Dendritic cell treated with granulocyte-macrophage colony-stimulating factor and Interleukin-4, amounts not matched to agents 40 ng/mL and 50 ng/mL, for 4 days (primary cell): ENCODE results near the gene LIPI.
"Not testable (repeated sequence)": the region's sequence is repeated elsewhere in the genome, so short reads cannot be mapped to it uniquely, and the experiment has no call there.

Experiments used
- H3K27ac Mint-ChIP-seq: one replicate; pipeline ENCODE4 v1.8.0; 2022; ENCODE audit warnings: mild to moderate bottlenecking, mixed read lengths
- H3K27me3 Mint-ChIP-seq: one replicate; pipeline ENCODE4 v1.8.0; 2022; ENCODE audit warnings: mild to moderate bottlenecking, mixed read lengths
- H3K36me3 Mint-ChIP-seq: one replicate; pipeline ENCODE4 v1.8.0; 2022; ENCODE audit warnings: low read depth, mixed read lengths
- H3K4me1 Mint-ChIP-seq: one replicate; pipeline ENCODE4 v1.8.0; 2022; ENCODE audit warnings: low read depth, mixed read lengths
- H3K4me3 Mint-ChIP-seq: one replicate; pipeline ENCODE4 v1.8.0; 2022; ENCODE audit warnings: mild to moderate bottlenecking, moderate library complexity, mixed read lengths
- H3K9me3 Mint-ChIP-seq: one replicate; pipeline ENCODE4 v1.8.0; 2022; ENCODE audit warnings: mixed read lengths
- intact Hi-C: fragments of 100-400 bp; cut with micrococcal nuclease; formaldehyde crosslinking; loops from one replicate; pipeline ENCODE4 v1.15.0; 2022

Gene LIPI

DNA sequence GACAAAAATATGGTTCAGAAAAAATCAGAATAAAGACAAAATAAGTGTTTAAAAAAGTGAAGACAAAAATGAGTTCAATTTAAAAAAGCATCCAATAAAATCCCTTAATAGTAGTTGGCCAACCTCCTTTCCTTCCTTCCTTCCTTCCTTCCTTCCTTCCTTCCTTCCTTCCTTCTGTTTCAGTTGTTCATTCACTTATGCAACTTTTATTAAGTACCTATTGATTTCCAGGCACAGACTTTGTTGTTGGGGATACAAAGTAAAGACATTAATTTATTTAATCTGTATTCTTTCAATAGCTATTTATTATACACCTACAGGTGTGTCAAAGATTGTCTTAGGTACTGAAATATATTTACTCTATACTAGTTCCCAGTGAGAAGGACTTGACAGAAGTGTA, 2.4 kb upstream of the LIPI start:
- no peak overlapping the region for H3K4me3 Mint-ChIP-seq
- intact Hi-C loops = no loop called here
- no peak overlapping the region for H3K27ac Mint-ChIP-seq
- H3K36me3 Mint-ChIP-seq = no peaks in the 10 kb centered on the region
- peaks cover 13% of the 10 kb centered on the region for H3K27me3 Mint-ChIP-seq
- no peaks in the 10 kb centered on the region for H3K4me1 Mint-ChIP-seq
- H3K9me3 Mint-ChIP-seq = no peaks in the 10 kb centered on the region

DNA sequence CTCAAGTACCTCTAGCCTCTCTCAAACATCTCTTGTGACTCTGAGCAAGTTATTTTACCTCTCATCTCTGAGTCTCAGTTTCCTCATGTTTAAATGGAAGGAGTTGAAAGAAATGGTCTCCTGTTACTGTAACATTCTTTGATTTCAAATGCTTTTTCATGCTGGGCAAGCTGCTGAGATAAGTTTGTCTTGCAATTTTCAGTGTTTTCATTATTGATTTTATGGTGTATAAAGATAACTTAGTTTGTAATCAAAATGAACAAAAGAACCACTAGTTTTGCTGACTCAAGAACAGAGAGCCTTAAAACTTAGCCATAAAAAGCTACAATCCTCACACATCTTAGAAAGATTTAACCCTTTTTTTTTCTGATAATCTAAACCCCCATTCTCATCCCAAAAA, 4.5 kb downstream of the LIPI start:
- H3K27me3 Mint-ChIP-seq = peaks cover 3% of the 10 kb centered on the region
- H3K36me3 Mint-ChIP-seq = no peaks in the 10 kb centered on the region

DNA sequence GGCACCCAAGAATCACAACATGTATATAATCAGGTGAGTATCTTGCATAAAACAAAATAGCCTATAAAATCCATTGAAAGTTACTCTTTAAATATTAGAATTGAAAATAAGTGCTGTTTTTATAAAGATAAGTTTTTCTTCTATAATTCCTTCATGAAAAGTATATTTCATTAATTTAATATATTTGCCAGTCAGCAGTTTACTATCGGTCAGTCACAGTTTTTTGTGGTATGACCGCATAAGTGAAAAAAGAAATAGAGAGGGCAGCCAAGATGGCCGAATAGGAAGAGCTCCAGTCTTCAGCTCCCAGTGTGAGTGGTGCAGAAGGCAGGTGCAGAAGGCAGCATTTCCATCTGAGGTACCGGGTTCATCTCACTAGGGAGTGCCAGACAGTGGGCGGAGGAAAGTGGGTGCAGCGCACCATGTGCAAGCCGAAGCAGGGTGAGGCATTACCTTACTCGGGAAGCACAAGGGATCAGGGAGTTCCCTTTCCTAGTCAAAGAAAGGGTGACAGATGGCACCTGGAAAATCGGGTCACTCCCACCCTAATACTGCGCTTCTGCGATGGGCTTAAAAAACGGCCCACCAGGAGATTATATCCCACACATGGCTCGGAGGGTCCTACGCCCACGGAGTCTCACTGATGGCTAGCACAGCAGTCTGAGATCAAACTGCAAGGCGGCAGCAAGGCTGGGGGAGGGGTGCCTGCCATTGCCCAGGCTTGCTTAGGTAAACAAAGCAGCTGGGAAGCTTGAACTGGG, 44.1 kb downstream of the LIPI start:
- H3K4me3 Mint-ChIP-seq, intact Hi-C loops, H3K27ac Mint-ChIP-seq, H3K4me1 Mint-ChIP-seq, H3K36me3 Mint-ChIP-seq, H3K27me3 Mint-ChIP-seq: not testable (repeated sequence)
- H3K9me3 Mint-ChIP-seq = peaks cover 21% of the 10 kb centered on the region

More for the DNA sequence above, 4.5 kb downstream of the LIPI start:
- Mint-ChIP-seq H3K4me1 (no peaks in the 10 kb centered on the region), H3K27ac (no peak overlapping the region), H3K4me3 (no peak overlapping the region), H3K9me3 (peaks cover 2% of the 10 kb centered on the region)
- intact Hi-C loops = no loop called here

DNA sequence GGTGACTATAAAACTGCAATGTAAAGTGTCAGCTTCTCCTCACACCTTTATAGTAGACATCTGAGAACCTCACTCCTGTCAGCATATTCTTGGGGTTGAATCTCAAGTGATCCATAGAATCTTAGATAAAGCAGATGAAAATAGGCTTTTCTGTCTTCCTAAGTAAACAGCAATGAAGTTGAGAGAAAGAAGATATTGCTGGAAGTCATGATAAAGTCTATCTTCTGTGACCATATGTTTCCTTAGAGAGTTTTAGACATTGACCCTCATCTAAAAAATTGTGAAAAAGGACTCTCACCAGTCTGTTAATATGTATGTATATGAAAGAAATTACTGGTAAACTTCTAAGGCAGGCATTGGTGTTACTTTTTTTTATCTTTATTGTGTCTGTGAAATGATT, 66.8 kb downstream of the LIPI start:
- intact Hi-C loops = no loop called here
- no peaks in the 10 kb centered on the region for H3K36me3 Mint-ChIP-seq
- no peak overlapping the region for H3K4me3 Mint-ChIP-seq
- no peaks in the 10 kb centered on the region for H3K9me3 Mint-ChIP-seq
- no peaks in the 10 kb centered on the region for H3K27me3 Mint-ChIP-seq
- H3K4me1 Mint-ChIP-seq = no peaks in the 10 kb centered on the region
- H3K27ac Mint-ChIP-seq = no peak overlapping the region

DNA sequence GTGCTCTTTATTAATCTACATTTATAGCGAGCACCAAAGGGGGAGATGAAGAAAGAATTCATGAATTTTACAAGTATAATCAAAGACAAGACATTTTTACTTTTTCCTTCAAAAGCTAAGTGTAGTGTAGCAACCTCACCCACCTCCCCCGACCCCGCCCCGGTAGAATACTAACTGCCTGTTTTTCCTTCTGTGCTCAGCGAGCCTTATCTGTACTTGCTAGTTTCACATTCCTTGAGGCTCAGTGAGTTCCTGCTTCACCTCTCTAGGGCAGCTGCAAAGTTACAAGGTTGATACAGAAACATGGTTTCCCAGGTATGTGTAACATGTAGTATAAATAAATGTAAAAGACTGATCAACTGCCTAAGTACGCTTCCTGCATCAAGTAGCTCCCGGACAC, 86.5 kb downstream of the LIPI start:
- Mint-ChIP-seq H3K9me3 (peaks cover 9% of the 10 kb centered on the region), H3K4me1 (no peaks in the 10 kb centered on the region), H3K27ac (no peak overlapping the region), H3K4me3 (no peak overlapping the region), H3K36me3 (no peaks in the 10 kb centered on the region), H3K27me3 (no peaks in the 10 kb centered on the region)
- intact Hi-C loops = no loop called here

DNA sequence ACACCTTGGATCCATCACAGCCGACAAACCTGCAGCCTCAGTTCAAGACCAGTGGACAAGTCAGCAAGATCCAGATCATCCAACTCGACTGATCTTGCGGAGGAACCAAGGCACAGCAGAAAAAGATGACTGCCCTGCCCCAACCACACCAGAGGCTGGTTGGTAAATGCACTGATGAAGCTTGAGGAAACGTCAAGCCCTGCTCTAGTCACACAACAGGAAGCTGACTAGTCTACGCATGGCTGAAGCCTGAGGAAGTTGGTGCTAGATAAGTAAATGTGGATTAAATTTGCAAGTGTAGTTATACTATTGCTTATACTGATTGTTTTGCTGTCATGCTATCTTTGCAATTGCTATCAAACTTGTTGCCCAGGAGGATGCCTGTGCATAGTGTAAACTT, 89.0 kb downstream of the LIPI start:
- no peak overlapping the region for H3K27ac Mint-ChIP-seq
- H3K36me3 Mint-ChIP-seq = no peaks in the 10 kb centered on the region
- intact Hi-C loops = no loop called here
- H3K27me3 Mint-ChIP-seq = no peaks in the 10 kb centered on the region
- no peaks in the 10 kb centered on the region for H3K4me1 Mint-ChIP-seq
- no peak overlapping the region for H3K4me3 Mint-ChIP-seq
- H3K9me3 Mint-ChIP-seq = peaks cover 9% of the 10 kb centered on the region

DNA sequence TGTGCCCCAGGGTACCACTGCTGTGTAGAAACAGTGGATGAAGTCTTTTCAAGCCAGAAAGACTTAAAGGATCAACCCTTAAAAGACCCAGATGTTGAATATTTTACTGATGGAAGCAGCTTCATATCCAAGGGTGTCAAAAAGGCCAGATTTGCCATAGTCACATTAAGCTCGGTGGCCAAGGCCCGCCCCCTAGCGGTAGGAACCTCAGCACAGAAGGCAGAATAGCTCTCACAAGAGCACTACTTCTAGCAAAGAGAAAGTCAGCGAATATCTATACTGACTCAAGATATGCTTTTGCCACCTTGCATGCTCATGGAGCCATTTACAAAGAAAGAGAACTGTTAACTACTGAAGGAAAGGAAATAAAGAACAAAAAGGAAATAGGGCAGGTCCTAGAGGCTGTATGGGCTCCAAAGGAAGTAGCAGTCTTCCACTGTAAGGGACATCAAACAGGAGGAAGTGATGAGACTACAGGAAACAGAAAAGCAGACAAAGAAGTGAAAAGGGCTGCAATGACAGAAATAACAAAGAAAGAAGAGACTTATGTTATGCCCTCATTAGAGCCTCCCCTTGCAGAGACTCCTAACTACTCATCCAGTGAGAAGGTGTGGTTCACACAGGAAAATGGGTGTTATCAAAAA, 90.5 kb downstream of the LIPI start:
- H3K36me3 Mint-ChIP-seq = no peaks in the 10 kb centered on the region
- H3K4me3 Mint-ChIP-seq = no peak overlapping the region
- intact Hi-C loops = no loop called here
- H3K27me3 Mint-ChIP-seq = no peaks in the 10 kb centered on the region
- H3K4me1 Mint-ChIP-seq = no peaks in the 10 kb centered on the region
- H3K9me3 Mint-ChIP-seq = peaks cover 19% of the 10 kb centered on the region
- no peak overlapping the region for H3K27ac Mint-ChIP-seq

DNA sequence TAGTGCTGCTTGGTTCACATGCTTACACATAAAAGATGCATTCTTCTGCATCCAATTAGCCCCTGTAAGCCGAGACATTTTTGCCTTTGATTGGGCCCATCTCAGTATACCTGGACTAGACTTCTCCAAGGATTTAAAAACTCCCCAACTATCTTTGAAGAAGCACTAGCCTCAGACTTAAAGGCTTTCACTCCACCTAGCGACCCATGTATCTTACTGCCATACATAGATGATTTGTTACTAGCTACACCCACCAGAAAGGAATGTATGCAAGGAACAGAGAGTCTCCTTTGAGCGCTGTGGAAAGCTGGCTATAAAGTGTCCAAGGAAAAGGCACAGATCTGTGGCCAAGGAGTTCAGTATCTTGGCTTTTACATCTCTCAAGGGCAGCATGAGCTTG, 91.7 kb downstream of the LIPI start:
- Mint-ChIP-seq H3K4me1 (no peaks in the 10 kb centered on the region), H3K4me3 (no peak overlapping the region)
- intact Hi-C loops = no loop called here

DNA sequence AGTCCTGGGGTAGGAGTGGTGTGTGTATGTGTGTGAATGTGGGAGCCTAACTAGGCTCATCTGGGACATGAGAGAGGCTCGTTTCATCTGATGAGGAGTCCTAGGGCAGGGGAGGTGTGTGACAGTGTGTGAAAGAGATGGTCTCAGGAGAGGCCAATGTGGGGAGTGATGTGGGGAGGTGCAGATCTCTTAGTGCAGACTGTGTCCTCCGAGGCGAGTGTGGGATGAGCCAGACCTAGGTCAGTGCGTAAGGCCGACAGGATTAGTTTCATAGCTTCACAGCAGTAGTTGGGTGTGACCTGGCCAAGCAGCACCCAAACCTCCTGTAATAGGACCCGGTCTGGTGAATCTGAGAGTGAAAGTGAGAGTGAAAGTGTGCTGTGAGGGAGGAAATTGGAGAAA, 94.7 kb downstream of the LIPI start:
- no peaks in the 10 kb centered on the region for H3K27me3 Mint-ChIP-seq

More for the DNA sequence above, 91.7 kb downstream of the LIPI start:
- H3K36me3 Mint-ChIP-seq = no peaks in the 10 kb centered on the region
- H3K9me3 Mint-ChIP-seq = peaks cover 22% of the 10 kb centered on the region
- no peak overlapping the region for H3K27ac Mint-ChIP-seq
- H3K27me3 Mint-ChIP-seq = no peaks in the 10 kb centered on the region

DNA sequence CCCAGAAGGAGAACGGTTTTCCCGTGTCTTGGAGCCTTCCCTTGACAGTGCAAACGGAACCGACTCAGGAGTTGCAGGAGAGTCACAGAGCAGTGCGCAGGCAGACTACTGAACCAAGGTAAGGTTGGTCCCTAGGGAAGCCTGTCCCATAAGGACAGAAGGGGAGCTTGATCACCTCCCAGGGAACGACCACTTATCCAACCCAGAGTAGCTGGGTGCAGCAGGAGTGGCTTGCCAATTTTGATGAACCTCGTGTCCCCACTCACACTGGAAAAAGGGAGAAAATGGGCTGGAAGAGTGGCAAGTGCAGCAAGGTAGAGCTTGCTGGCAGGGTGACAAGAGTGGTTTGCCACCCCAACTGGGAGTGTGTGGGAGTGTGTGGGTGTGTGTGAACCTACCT, 95.1 kb downstream of the LIPI start:
- intact Hi-C loops = no loop called here
- no peaks in the 10 kb centered on the region for H3K27me3 Mint-ChIP-seq
- H3K36me3 Mint-ChIP-seq = no peaks in the 10 kb centered on the region
- H3K27ac Mint-ChIP-seq = no peak overlapping the region
- peaks cover 24% of the 10 kb centered on the region for H3K9me3 Mint-ChIP-seq
- H3K4me3 Mint-ChIP-seq = no peak overlapping the region
- no peaks in the 10 kb centered on the region for H3K4me1 Mint-ChIP-seq

More for the DNA sequence above, 94.7 kb downstream of the LIPI start:
- no peaks in the 10 kb centered on the region for H3K36me3 Mint-ChIP-seq
- H3K9me3 Mint-ChIP-seq = peaks cover 24% of the 10 kb centered on the region
- H3K27ac Mint-ChIP-seq = no peak overlapping the region
- no peak overlapping the region for H3K4me3 Mint-ChIP-seq
- no peaks in the 10 kb centered on the region for H3K4me1 Mint-ChIP-seq
- intact Hi-C loops = no loop called here

DNA sequence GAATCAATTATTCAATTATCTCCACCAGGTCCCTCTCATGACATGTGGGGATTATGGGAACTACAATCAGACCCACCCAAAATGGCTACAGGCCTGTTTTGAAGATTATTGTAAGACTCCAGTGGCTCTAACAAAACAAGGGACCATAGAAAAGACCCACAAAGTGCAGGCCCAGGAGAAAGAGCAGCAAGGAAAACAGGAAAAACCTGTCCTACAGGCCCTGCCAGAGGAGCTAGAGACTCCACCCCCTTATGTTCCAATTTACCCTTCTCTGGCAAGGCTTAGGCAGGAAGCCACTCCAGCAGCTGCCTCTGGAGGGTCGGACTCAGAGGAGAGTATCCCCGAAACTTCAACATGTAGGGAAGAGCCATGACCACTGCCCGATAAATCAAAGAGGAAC, 96.5 kb downstream of the LIPI start:
- Mint-ChIP-seq H3K4me1 (no peaks in the 10 kb centered on the region), H3K27me3 (no peaks in the 10 kb centered on the region), H3K9me3 (peaks cover 24% of the 10 kb centered on the region), H3K4me3 (no peak overlapping the region), H3K36me3 (no peaks in the 10 kb centered on the region), H3K27ac (no peak overlapping the region)
- intact Hi-C loops = no loop called here

DNA sequence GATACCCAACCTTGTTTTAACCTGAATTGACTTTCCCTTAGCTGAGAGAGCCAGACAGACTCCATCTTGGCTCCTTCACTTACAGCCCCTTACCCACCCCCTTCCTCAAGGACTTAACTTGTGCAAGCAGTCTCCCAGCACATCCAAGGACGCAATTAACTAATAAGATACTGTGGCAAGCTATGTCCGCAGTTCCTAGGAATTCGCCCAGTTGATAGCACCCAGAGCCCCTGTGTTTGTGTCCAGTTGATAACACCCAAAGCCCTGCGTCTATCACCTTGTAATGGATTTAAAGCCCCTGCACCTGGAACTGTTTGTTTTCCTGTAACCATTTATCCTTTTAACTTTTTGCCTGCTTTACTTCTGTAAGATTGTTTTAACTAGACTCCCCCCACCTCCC, 106.2 kb downstream of the LIPI start:
- intact Hi-C loops, H3K9me3 Mint-ChIP-seq, H3K27ac Mint-ChIP-seq, H3K27me3 Mint-ChIP-seq, H3K4me3 Mint-ChIP-seq, H3K36me3 Mint-ChIP-seq, H3K4me1 Mint-ChIP-seq: not testable (repeated sequence)

DNA sequence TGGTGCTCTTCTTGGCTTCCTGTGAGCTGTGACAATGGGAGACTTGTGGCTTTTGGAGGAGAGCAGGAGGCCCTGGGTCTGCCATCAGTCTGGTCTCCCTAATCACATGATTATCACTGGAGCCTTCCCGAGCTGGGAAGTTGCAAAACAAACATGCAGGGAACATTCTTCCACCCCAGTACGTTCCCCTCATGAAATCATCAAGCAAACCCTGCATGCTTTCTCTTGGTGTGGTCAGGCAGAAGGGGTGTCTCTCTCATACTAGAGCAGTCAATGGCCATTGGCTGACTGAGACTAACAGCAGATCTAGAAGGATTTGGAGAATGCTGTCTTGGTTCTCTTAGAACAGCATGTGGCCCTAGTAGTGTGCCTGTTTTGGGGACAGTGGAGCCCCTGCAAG, 111.2 kb downstream of the LIPI start:
- intact Hi-C loops = no loop called here

DNA sequence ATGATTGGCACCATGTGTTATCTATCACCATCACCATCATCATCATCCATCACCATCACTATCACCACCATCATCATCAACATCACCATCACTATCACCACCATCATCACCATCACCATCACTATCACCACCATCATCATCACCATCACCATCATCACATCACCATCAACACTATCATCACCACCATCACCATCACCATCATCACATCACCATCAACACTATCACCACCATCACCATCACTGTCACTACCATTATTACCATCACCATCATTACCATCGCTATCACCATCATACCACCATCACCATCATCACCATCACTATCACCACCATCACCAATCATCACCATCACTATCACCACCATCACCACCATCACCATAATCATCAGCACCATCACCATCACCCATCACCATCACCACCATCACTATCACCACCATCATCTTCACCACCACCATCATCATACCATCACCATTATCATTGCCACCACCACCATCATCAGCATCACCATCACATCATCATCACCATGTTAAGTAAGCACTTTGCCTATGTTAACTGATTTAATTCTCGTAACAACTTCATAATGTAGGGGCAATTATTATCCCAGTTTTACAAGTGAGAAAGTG, 112.8 kb downstream of the LIPI start:
- Mint-ChIP-seq H3K9me3 (no peaks in the 10 kb centered on the region), H3K27ac (no peak overlapping the region), H3K27me3 (no peaks in the 10 kb centered on the region), H3K4me1 (no peaks in the 10 kb centered on the region), H3K36me3 (peaks cover 7% of the 10 kb centered on the region), H3K4me3 (no peak overlapping the region)
- intact Hi-C loops = no loop called here

More for the DNA sequence above, 111.2 kb downstream of the LIPI start:
- Mint-ChIP-seq H3K4me1 (no peaks in the 10 kb centered on the region), H3K4me3 (no peak overlapping the region), H3K27me3 (no peaks in the 10 kb centered on the region), H3K9me3 (no peaks in the 10 kb centered on the region), H3K27ac (no peak overlapping the region), H3K36me3 (peaks cover 7% of the 10 kb centered on the region)
